GM12892 (cell line): ENCODE measurements around the gene JMY.

Experiments
- POLR2A ChIP-seq: IDR thresholded peaks from 2 replicates; pipeline ENCODE4 v1.6.1; 2011; ENCODE audit warnings: low read depth, low read length, control low read depth
- POLR2AphosphoS5 ChIP-seq: IDR thresholded peaks from 2 replicates; pipeline ENCODE4 v1.6.1; 2011; ENCODE audit warnings: low read depth, low read length, control low read depth

GRCh38 chr5:79257314-79257713 lies 21.4 kb downstream of the JMY start:
- TF ChIP-seq POLR2A (no peak), POLR2AphosphoS5 (no peak)
